ENCODE measurements around the gene AKT3.

The AKT3 gene

GRCh38 chr1:243483952-243484351 is 366.1 kb downstream of the AKT3 start:
- no peaks in the 10 kb centered on the region for H3K9me2 ChIP-seq (replicated peaks; ENCODE audit: low read depth, low read length)
- H3K36me3 ChIP-seq (ENCODE audit: insufficient read depth, low read length) = no peaks in the 10 kb centered on the region
- no peaks in the 10 kb centered on the region for H3K79me2 ChIP-seq (ENCODE audit: insufficient read depth, low read length)
- no peaks in the 10 kb centered on the region for H3K9me3 ChIP-seq (ENCODE audit: insufficient read depth, low read depth, low read length)
- no peaks in the 10 kb centered on the region for H3K27me3 ChIP-seq (ENCODE audit: insufficient read depth, low read length, poor library complexity, severe bottlenecking)
- H2AFZ ChIP-seq (ENCODE audit: low read length) = no peak overlapping the region
- H3K9ac ChIP-seq (ENCODE audit: low read depth, low read length, poor library complexity, severe bottlenecking) = no peak overlapping the region
- no peak overlapping the region for H3K4me3 ChIP-seq (ENCODE audit: low read length, poor library complexity, severe bottlenecking)
- no peaks in the 10 kb centered on the region for H3K4me1 ChIP-seq (ENCODE audit: insufficient read depth, low read length, poor library complexity, severe bottlenecking)
- no peaks in the 10 kb centered on the region for H4K20me1 ChIP-seq (ENCODE audit: insufficient read depth, low read length, poor library complexity, severe bottlenecking)
- TF ChIP-seq EZH2phosphoT487 (IDR thresholded peaks at IDR 0.05; ENCODE audit: borderline replicate concordance) = no peak
- TF ChIP-seq CTCF (conservative IDR thresholded peaks at IDR 0.05; ENCODE audit: low read length) = no peak
- no peaks in the 10 kb centered on the region for H3F3A ChIP-seq (ENCODE audit: low read depth)
- no peak overlapping the region for H3K4me2 ChIP-seq (ENCODE audit: low read depth, low read length, poor library complexity, severe bottlenecking)

GRCh38 chr1:243483071-243483771 is 366.8 kb downstream of the AKT3 start:
- no peaks in the 10 kb centered on the region for H3F3A ChIP-seq (ENCODE audit: low read depth)
- no peak overlapping the region for H3K4me3 ChIP-seq (ENCODE audit: low read length, poor library complexity, severe bottlenecking)
- no peaks in the 10 kb centered on the region for H3K9me2 ChIP-seq (replicated peaks; ENCODE audit: low read depth, low read length)
- no peaks in the 10 kb centered on the region for H3K9me3 ChIP-seq (ENCODE audit: insufficient read depth, low read depth, low read length)
- H3K4me2 ChIP-seq (ENCODE audit: low read depth, low read length, poor library complexity, severe bottlenecking) = no peak overlapping the region
- no peak for TF ChIP-seq CTCF (conservative IDR thresholded peaks at IDR 0.05; ENCODE audit: low read length)
- TF ChIP-seq EZH2phosphoT487 (IDR thresholded peaks at IDR 0.05; ENCODE audit: borderline replicate concordance) = no peak
- no peak overlapping the region for H3K9ac ChIP-seq (ENCODE audit: low read depth, low read length, poor library complexity, severe bottlenecking)
- H3K36me3 ChIP-seq (ENCODE audit: insufficient read depth, low read length) = no peaks in the 10 kb centered on the region
- H4K20me1 ChIP-seq (ENCODE audit: insufficient read depth, low read length, poor library complexity, severe bottlenecking) = no peaks in the 10 kb centered on the region
- no peaks in the 10 kb centered on the region for H3K4me1 ChIP-seq (ENCODE audit: insufficient read depth, low read length, poor library complexity, severe bottlenecking)
- H3K27me3 ChIP-seq (ENCODE audit: insufficient read depth, low read length, poor library complexity, severe bottlenecking) = no peaks in the 10 kb centered on the region
- no peak overlapping the region for H2AFZ ChIP-seq (ENCODE audit: low read length)
- no peaks in the 10 kb centered on the region for H3K79me2 ChIP-seq (ENCODE audit: insufficient read depth, low read length)

- no peaks in the 10 kb centered on the region for H3K4me1 ChIP-seq (ENCODE audit: insufficient read depth, low read length, poor library complexity, severe bottlenecking)
- no peak overlapping the region for H2AFZ ChIP-seq (ENCODE audit: low read length)
- no peaks in the 10 kb centered on the region for H4K20me1 ChIP-seq (ENCODE audit: insufficient read depth, low read length, poor library complexity, severe bottlenecking)
- no peak overlapping the region for H3K4me2 ChIP-seq (ENCODE audit: low read depth, low read length, poor library complexity, severe bottlenecking)
- no peaks in the 10 kb centered on the region for H3F3A ChIP-seq (ENCODE audit: low read depth)
- H3K9ac ChIP-seq (ENCODE audit: low read depth, low read length, poor library complexity, severe bottlenecking) = no peak overlapping the region
- no peak overlapping the region for H3K4me3 ChIP-seq (ENCODE audit: low read length, poor library complexity, severe bottlenecking)
- TF ChIP-seq EZH2phosphoT487 (IDR thresholded peaks at IDR 0.05; ENCODE audit: borderline replicate concordance) (no peak), CTCF (conservative IDR thresholded peaks at IDR 0.05; ENCODE audit: low read length) (no peak)
- no peaks in the 10 kb centered on the region for H3K9me2 ChIP-seq (replicated peaks; ENCODE audit: low read depth, low read length)
- H3K79me2 ChIP-seq (ENCODE audit: insufficient read depth, low read length) = no peaks in the 10 kb centered on the region
- H3K9me3 ChIP-seq (ENCODE audit: insufficient read depth, low read depth, low read length) = no peaks in the 10 kb centered on the region
- H3K27me3 ChIP-seq (ENCODE audit: insufficient read depth, low read length, poor library complexity, severe bottlenecking) = no peaks in the 10 kb centered on the region
- no peaks in the 10 kb centered on the region for H3K36me3 ChIP-seq (ENCODE audit: insufficient read depth, low read length)
These were observed 367.7 kb downstream of the AKT3 start for GRCh38 chr1:243482141-243483022.
